HepG2 (cell line): ENCODE measurements around the gene ZKSCAN2. TPM values are rescaled to one million over a fixed set of nuclear protein-coding genes. Genes with fewer than 3 reads are reported as not detected.

Experiments used
- ASH2L ChIP-seq: fragments of 300-600, 200-600 bp; sonication (generic); IDR thresholded peaks from 2 replicates; pipeline ENCODE4 v1.7.0; 2017; ENCODE audit warnings: low read depth, mild to moderate bottlenecking, moderate library complexity, mixed read lengths, low read length; ENCODE audit not compliant: insufficient read length
- CC2D1A ChIP-seq: sonication (generic); formaldehyde crosslinking; IDR thresholded peaks from 2 replicates; pipeline ENCODE4 v1.8.1; 2023; ENCODE audit warnings: mild to moderate bottlenecking, missing genetic modification reagents
- CHCHD3 ChIP-seq: sonication (generic); formaldehyde crosslinking; IDR thresholded peaks from 2 replicates; pipeline ENCODE4 v1.8.0; 2022; ENCODE audit warnings: mild to moderate bottlenecking, missing genetic modification reagents, moderate library complexity
- ELF4 ChIP-seq: sonication (generic); formaldehyde crosslinking; IDR thresholded peaks from 2 replicates; pipeline ENCODE4 v1.5.0; 2020; ENCODE audit warnings: missing genetic modification reagents, mild to moderate bottlenecking, moderate library complexity, borderline replicate concordance
- GZF1 ChIP-seq: sonication (generic); formaldehyde crosslinking; IDR thresholded peaks from 2 replicates; pipeline ENCODE4 v1.5.1; 2020; ENCODE audit warnings: mild to moderate bottlenecking, missing genetic modification reagents
- MBD4 ChIP-seq: IDR thresholded peaks from 2 replicates; pipeline ENCODE4 v1.6.1; 2012; ENCODE audit warnings: low read length, inconsistent platforms, borderline replicate concordance
- NAIF1 ChIP-seq: sonication (generic); formaldehyde crosslinking; IDR thresholded peaks from 2 replicates; pipeline ENCODE4 v1.5.0; 2020; ENCODE audit warnings: mild to moderate bottlenecking, missing genetic modification reagents, borderline replicate concordance
- NR2C2 ChIP-seq: sonication (generic); formaldehyde crosslinking; IDR thresholded peaks from 2 replicates; pipeline ENCODE4 v1.4.0; 2020; ENCODE audit warnings: missing genetic modification reagents, mild to moderate bottlenecking, moderate library complexity, borderline replicate concordance
- ZNF136 ChIP-seq: sonication (generic); formaldehyde crosslinking; IDR thresholded peaks from 2 replicates; pipeline ENCODE4 v1.8.1; 2022; ENCODE audit warnings: low read depth, mild to moderate bottlenecking, moderate library complexity, missing genetic modification reagents
- ZNF547 ChIP-seq: sonication (generic); formaldehyde crosslinking; IDR thresholded peaks from 2 replicates; pipeline ENCODE4 v1.5.1; 2020; ENCODE audit warnings: mild to moderate bottlenecking, missing genetic modification reagents
- ZNF558 ChIP-seq: sonication (generic); formaldehyde crosslinking; IDR thresholded peaks from 2 replicates; pipeline ENCODE4 v1.9.0; 2022; ENCODE audit warnings: mild to moderate bottlenecking, missing genetic modification reagents, borderline replicate concordance
- ZNF883 ChIP-seq: sonication (generic); formaldehyde crosslinking; IDR thresholded peaks from 2 replicates; pipeline ENCODE4 v1.5.1; 2020; ENCODE audit warnings: mild to moderate bottlenecking, missing genetic modification reagents; ENCODE audit errors: not compliant biosample characterization
- polyA plus RNA-seq, 8 experiments: library from polyadenylated mRNA; depleted of rRNA in 3 of 8; stranded (reverse) in 7 of 8; unstranded in 1 of 8; fragments of >200 nt; fragmentation: Illumina TruSeq in 4 of 8; extraction: Trizol in 4 of 8; gene quantifications; 2 replicates each; pipeline versions ENCODE4 v1.2.1 to v1.2.3, GENCODE V29; 2011 to 2016; ENCODE audit warnings: low read depth in 4 of 8, missing spikeins in 1 of 8, mixed read lengths in 1 of 8; ENCODE audit not compliant: insufficient read depth in 1 of 8
- total RNA-seq, 5 experiments: library from RNA; depleted of rRNA; stranded (reverse); fragments of >200 nt; fragmentation: Illumina TruSeq; extraction: Trizol; gene quantifications; 2 replicates each; pipeline ENCODE4 v1.2.3, GENCODE V29; 2016; ENCODE audit warnings: low read depth in 1 of 5
- TF ChIP-seq, protein P1 (sequence below): fragments of 450-650 bp; IDR thresholded peaks from 2 replicates; pipeline ENCODE4 v1.6.1; 2016
- TF ChIP-seq, protein P2 (sequence below): sonication (generic); formaldehyde crosslinking; IDR thresholded peaks from 2 replicates; pipeline ENCODE4; 2020; ENCODE audit warnings: missing genetic modification reagents, mild to moderate bottlenecking, borderline replicate concordance
- TF ChIP-seq, protein P3 (sequence below): sonication (generic); formaldehyde crosslinking; IDR thresholded peaks from 2 replicates; pipeline ENCODE4 v1.8.1; 2023; ENCODE audit warnings: mild to moderate bottlenecking, moderate library complexity, missing genetic modification reagents
- TF ChIP-seq, protein P4 (sequence below): sonication (generic); formaldehyde crosslinking; IDR thresholded peaks from 2 replicates; pipeline ENCODE4 v1.5.0; 2020; ENCODE audit warnings: mild to moderate bottlenecking, low read depth, missing genetic modification reagents, borderline replicate concordance
- TF ChIP-seq, protein P5 (sequence below): sonication (generic); formaldehyde crosslinking; conservative IDR thresholded peaks from 2 replicates; pipeline ENCODE4 v1.5.0; 2020; ENCODE audit warnings: missing genetic modification reagents
- TF ChIP-seq, protein P6 (sequence below): sonication (generic); formaldehyde crosslinking; IDR thresholded peaks from 2 replicates; pipeline ENCODE4 v1.5.1; 2020; ENCODE audit warnings: missing genetic modification reagents, mild to moderate bottlenecking, borderline replicate concordance

ZKSCAN2 gene
- total and polyA plus RNA-seq, 2 of the 13 experiments (the other 11 are each of a cell fraction or from before 2014, with no cell fraction given): 4.2 to 11.1 TPM

DNA sequence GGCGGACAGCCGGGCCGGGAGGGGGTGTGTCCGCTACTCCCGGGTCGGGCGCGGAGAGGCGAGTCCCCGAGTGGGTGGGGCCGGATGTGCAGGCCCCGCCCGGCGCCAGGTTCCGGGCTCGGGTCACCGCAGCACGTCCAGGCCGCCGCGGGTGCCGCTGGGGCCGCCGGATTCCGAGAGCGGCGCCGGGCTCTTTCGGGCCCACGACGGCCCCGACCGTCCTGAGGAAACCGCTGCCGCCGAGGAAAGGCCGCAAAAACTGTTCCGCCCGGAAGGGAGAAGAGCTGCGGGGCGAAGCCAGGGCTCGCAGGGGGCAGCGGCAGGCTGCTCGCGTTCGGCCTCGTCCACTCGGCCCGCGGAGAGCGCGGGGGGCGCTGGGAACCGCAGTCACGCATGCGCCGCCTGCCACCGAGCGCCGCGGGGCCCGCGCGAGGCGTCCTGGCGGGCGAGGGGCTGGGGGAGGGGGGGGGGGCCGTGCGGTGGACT, at the start of gene ZKSCAN2 (continued):
- TF ChIP-seq, protein P1, sequence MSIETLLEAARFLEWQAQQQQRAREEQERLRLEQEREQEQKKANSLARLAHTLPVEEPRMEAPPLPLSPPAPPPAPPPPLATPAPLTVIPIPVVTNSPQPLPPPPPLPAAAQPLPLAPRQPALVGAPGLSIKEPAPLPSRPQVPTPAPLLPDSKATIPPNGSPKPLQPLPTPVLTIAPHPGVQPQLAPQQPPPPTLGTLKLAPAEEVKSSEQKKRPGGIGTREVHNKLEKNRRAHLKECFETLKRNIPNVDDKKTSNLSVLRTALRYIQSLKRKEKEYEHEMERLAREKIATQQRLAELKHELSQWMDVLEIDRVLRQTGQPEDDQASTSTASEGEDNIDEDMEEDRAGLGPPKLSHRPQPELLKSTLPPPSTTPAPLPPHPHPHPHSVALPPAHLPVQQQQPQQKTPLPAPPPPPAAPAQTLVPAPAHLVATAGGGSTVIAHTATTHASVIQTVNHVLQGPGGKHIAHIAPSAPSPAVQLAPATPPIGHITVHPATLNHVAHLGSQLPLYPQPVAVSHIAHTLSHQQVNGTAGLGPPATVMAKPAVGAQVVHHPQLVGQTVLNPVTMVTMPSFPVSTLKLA: 0 out of 2 replicates have a peak, but pooled peaks have one; percentile 5
- TF ChIP-seq, protein P2, sequence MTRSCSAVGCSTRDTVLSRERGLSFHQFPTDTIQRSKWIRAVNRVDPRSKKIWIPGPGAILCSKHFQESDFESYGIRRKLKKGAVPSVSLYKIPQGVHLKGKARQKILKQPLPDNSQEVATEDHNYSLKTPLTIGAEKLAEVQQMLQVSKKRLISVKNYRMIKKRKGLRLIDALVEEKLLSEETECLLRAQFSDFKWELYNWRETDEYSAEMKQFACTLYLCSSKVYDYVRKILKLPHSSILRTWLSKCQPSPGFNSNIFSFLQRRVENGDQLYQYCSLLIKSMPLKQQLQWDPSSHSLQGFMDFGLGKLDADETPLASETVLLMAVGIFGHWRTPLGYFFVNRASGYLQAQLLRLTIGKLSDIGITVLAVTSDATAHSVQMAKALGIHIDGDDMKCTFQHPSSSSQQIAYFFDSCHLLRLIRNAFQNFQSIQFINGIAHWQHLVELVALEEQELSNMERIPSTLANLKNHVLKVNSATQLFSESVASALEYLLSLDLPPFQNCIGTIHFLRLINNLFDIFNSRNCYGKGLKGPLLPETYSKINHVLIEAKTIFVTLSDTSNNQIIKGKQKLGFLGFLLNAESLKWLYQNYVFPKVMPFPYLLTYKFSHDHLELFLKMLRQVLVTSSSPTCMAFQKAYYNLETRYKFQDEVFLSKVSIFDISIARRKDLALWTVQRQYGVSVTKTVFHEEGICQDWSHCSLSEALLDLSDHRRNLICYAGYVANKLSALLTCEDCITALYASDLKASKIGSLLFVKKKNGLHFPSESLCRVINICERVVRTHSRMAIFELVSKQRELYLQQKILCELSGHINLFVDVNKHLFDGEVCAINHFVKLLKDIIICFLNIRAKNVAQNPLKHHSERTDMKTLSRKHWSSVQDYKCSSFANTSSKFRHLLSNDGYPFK (CRISPR knock-in tag): no peak
- TF ChIP-seq MBD4 (no peak), ELF4 (CRISPR knock-in tag) (no peak; the same call in 1 of the 2 replicates), CHCHD3 (no peak; the same call in 1 of the 2 replicates), GZF1 (no peak), ZNF547 (CRISPR knock-in tag) (no peak), NR2C2 (CRISPR knock-in tag) (peak; percentile 80), ZNF136 (CRISPR knock-in tag) (no peak), ZNF558 (CRISPR knock-in tag) (peak; percentile 51; the same call in 1 of the 2 replicates), NAIF1 (CRISPR knock-in tag) (peak; percentile 24; the same call in 1 of the 2 replicates), CC2D1A (CRISPR knock-in tag) (no peak), ASH2L (peak; percentile 94), ZNF883 (CRISPR knock-in tag) (peak; percentile 76)
- TF ChIP-seq, protein P3, sequence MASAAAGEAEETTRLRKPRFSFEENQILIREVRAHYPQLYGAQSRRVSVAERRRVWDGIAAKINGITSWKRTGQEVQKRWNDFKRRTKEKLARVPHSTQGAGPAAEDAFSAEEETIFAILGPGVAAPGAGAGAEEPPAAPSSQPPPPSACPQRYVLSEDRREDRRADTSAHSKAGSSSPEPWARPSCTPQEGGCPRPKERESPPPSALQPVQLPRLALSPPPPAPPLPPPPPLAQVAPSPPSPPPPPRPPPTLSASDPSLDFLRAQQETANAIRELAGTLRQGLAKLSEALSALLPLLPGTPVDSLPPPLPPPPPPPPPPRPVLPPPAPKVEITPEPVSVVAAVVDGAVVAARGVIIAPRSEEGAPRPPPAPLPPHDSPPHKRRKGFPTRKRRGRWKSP: no peak; the same call in none of the 2 replicates
- TF ChIP-seq, protein P4, sequence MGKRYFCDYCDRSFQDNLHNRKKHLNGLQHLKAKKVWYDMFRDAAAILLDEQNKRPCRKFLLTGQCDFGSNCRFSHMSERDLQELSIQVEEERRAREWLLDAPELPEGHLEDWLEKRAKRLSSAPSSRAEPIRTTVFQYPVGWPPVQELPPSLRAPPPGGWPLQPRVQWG (CRISPR knock-in tag): no peak; the same call in 1 of the 2 replicates
- TF ChIP-seq, protein P5, sequence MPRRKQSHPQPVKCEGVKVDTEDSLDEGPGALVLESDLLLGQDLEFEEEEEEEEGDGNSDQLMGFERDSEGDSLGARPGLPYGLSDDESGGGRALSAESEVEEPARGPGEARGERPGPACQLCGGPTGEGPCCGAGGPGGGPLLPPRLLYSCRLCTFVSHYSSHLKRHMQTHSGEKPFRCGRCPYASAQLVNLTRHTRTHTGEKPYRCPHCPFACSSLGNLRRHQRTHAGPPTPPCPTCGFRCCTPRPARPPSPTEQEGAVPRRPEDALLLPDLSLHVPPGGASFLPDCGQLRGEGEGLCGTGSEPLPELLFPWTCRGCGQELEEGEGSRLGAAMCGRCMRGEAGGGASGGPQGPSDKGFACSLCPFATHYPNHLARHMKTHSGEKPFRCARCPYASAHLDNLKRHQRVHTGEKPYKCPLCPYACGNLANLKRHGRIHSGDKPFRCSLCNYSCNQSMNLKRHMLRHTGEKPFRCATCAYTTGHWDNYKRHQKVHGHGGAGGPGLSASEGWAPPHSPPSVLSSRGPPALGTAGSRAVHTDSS: no peak
- TF ChIP-seq, protein P6, sequence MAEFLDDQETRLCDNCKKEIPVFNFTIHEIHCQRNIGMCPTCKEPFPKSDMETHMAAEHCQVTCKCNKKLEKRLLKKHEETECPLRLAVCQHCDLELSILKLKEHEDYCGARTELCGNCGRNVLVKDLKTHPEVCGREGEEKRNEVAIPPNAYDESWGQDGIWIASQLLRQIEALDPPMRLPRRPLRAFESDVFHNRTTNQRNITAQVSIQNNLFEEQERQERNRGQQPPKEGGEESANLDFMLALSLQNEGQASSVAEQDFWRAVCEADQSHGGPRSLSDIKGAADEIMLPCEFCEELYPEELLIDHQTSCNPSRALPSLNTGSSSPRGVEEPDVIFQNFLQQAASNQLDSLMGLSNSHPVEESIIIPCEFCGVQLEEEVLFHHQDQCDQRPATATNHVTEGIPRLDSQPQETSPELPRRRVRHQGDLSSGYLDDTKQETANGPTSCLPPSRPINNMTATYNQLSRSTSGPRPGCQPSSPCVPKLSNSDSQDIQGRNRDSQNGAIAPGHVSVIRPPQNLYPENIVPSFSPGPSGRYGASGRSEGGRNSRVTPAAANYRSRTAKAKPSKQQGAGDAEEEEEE: no peak
